ENCODE data around the gene KMT2A. TPM values are rescaled to one million over a fixed set of nuclear protein-coding genes. Genes with fewer than 3 reads are reported as not detected.

KMT2A gene
- total RNA-seq, 1 experiment from 2014 or later, result 62.0 TPM

DNA sequence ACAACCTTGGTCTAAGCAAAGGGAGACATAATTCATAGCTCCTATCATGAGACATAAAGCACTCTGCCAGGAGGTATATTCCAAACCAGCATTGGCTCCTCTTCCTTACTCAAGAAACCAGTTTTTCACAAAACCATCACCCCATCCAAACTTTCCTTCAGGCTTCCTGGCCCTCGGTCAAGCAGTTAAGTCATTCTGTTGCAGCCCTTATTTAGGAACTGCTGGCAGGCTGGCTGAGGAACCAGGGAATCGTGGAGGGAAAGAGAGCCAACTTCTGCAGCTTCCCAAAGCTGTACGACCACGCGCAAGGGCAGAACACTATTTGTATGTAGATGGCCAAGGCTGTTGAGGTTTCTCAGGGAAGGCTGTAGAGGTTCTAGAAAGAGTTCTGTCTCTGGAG, 128.8 kb downstream of the KMT2A start:
- H3K4me1 Mint-ChIP-seq, result peaks cover 3 to 8% of the 10 kb centered on the region in 2 experiments; a peak in 3 of 4 replicates
- Histone ChIP-seq H4K20me1 (ENCODE audit: control insufficient read depth, insufficient read depth, insufficient read length) (no peaks in the 10 kb centered on the region), H3K4me1 (ENCODE audit: insufficient read depth, low read length) (no peaks in the 10 kb centered on the region), H3K4ac (ENCODE audit: low read depth, low read length) (no peak overlapping the region), H3K9ac (ENCODE audit: extremely low read depth, insufficient read length, low read length) (no peak overlapping the region), H2BK12ac (ENCODE audit: insufficient read length, low read depth, low read length) (no peak overlapping the region), H3K14ac (ENCODE audit: insufficient read depth, low read length) (no peak overlapping the region), H4K91ac (ENCODE audit: insufficient read length, low read depth, low read length) (no peak overlapping the region), H3K23me2 (ENCODE audit: insufficient read length, low read depth, low read length, poor library complexity, severe bottlenecking) (no peaks in the 10 kb centered on the region), H2BK5ac (ENCODE audit: insufficient read length, low read length) (no peak overlapping the region), H3K9me3 (ENCODE audit: control insufficient read depth, low read depth, low read length) (no peaks in the 10 kb centered on the region), H3K56ac (ENCODE audit: insufficient read length, low read depth, low read length) (no peak overlapping the region), H2BK120ac (ENCODE audit: low read depth, low read length, poor library complexity, severe bottlenecking) (no peak overlapping the region), H3T11ph (ENCODE audit: low read length) (no peak overlapping the region), H3K4me2 (ENCODE audit: insufficient read depth, insufficient read length, low read length) (peak overlapping the region; percentile 53), H2AK5ac (ENCODE audit: insufficient read length, low read length) (no peak overlapping the region), H2BK20ac (ENCODE audit: low read depth, low read length, poor library complexity, severe bottlenecking) (no peak overlapping the region), H2AFZ (ENCODE audit: low read length) (no peak overlapping the region), H4K8ac (replicated peaks; ENCODE audit: insufficient read length, low read depth, low read length) (no peak overlapping the region), H3K79me1 (ENCODE audit: insufficient read depth, low read depth, low read length, poor library complexity, severe bottlenecking) (no peaks in the 10 kb centered on the region), H3K27me3 (ENCODE audit: insufficient read depth, low read length) (no peaks in the 10 kb centered on the region), H2BK15ac (ENCODE audit: low read depth, low read length) (no peak overlapping the region), H3K79me2 (ENCODE audit: insufficient read depth, low read length) (no peaks in the 10 kb centered on the region), H3K18ac (ENCODE audit: insufficient read length, low read depth, low read length) (no peak overlapping the region), H3K27ac (ENCODE audit: insufficient read length, low read depth, low read length) (no peak overlapping the region), H3K23ac (ENCODE audit: insufficient read length, low read depth, low read length) (no peak overlapping the region), H4K5ac (ENCODE audit: insufficient read length, low read depth, low read length) (no peak overlapping the region)
- peak overlapping the region; percentile 40 to 70; a peak in 3 of 5 replicates for H3K4me3 Mint-ChIP-seq
- H3K27ac Mint-ChIP-seq, result no peak overlapping the region; a peak in 1 of 7 replicates
- H3K9me3 Mint-ChIP-seq, result no peaks in the 10 kb centered on the region; a peak in 2 of 5 replicates
- no peaks in the 10 kb centered on the region; a peak in 1 of 7 replicates for H3K36me3 Mint-ChIP-seq (ENCODE audit: insufficient read depth in 1 of 3, low read depth in 3 of 3)
- H3K27me3 Mint-ChIP-seq (ENCODE audit: low read depth), result no peaks in the 10 kb centered on the region; the same call in none of the 2 replicates
- no CpG with 5 or more reads among the region's 5 CpGs for WGBS (ENCODE audit: extremely low coverage, insufficient read length, low lambda C conversion rate)
- TF ChIP-seq, protein P1, sequence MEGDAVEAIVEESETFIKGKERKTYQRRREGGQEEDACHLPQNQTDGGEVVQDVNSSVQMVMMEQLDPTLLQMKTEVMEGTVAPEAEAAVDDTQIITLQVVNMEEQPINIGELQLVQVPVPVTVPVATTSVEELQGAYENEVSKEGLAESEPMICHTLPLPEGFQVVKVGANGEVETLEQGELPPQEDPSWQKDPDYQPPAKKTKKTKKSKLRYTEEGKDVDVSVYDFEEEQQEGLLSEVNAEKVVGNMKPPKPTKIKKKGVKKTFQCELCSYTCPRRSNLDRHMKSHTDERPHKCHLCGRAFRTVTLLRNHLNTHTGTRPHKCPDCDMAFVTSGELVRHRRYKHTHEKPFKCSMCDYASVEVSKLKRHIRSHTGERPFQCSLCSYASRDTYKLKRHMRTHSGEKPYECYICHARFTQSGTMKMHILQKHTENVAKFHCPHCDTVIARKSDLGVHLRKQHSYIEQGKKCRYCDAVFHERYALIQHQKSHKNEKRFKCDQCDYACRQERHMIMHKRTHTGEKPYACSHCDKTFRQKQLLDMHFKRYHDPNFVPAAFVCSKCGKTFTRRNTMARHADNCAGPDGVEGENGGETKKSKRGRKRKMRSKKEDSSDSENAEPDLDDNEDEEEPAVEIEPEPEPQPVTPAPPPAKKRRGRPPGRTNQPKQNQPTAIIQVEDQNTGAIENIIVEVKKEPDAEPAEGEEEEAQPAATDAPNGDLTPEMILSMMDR (conservative IDR thresholded peaks at IDR 0.05), result no peak
- no peak for DNase-seq
